DMS114 treated with DMSO at 0.1 percent for 48 hours (cell line): ENCODE measurements around the gene SCYL3.
A peak's percentile ranks its signal among the peaks of the same experiment; 100 is the strongest.
"Not testable (repeated sequence)": the region's sequence is repeated elsewhere in the genome, so short reads cannot be mapped to it uniquely, and the experiment has no call there.

Experiments
- DNase-seq: peaks from one replicate; lab custom pipeline; 2025; ENCODE audit not compliant: unreplicated experiment; lab: John Stamatoyannopoulos, UW

SCYL3 gene

DNA sequence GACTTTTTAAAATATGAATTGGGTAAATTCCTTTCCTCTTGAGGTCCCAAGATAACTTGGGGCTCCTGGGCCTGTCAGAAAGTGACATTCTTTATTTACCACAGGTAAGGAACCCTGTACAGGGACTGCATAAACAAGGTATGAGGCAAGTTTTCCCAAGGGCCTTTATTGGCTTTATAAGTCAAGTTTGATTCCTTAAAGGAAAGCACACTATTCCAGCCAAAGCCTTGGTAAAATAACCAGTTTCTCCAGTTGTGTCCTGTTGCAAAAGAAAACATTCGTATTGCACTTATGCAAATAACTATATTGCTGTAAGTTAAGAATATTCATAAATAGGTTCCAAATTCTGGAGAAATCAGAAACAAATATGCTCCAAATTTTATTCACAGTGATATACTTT is 77.1 kb downstream of the SCYL3 start:
- DNase-seq, result no peak

- DNase-seq, result no peak
Measured at GRCh38 chr1:169814265-169814664, 79.4 kb downstream of the SCYL3 start.

DNA sequence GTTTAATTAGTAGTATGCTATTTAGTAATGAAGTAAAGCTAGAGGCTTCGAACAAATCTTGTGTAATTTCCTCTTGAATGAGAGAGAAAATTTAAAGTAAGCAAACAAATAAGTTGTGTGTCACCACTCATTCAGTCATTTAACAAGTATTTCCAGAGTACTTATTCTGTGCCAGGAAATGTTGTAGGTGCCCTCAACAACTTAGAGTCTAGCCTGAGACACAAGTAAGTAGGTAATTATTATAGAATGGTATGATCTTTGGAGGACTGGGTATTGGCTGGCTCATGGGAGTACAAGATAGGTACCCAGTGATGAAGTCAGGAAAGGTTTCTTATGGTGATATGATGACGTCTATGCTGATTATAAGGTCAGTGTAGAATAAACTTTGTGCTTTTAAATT is 81.6 kb downstream of the SCYL3 start:
- DNase-seq, result no peak

- DNase-seq, result not testable (repeated sequence)
Measured at GRCh38 chr1:169811418-169812035, 82.2 kb downstream of the SCYL3 start.

DNA sequence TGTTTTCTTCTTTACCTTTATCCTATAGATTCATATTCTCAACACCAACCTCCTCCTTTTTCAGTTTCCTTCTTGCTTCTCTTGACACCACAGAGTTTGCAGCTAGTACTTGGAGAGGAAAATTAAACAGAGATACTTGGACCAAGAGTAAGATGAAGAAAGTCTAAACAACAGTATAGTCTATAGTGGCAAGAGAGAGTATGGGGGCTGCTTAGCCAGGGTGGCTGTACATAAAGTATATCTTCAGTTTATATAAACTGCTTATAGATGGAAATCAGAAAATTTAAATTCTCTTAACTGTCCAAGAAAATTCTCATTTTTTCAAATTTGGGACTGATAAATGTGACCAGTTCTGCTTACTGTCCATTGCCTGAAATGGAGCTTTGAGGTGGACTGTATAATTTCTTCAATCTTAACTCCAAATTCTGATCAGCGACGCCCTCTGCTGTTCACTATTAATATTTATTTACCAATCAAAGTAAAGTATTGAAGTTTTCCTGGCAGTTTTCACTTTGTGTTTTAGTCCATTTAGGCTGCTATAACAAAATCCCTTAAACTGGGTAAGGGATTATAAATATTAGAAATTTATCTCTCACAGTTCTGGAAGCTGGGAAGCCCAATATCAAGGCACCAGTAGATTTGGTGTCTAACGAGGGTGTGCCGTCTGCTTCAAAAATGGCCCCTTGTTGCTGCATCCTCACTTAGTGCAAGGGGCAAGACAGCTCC is 84.2 kb downstream of the SCYL3 start:
- DNase-seq, result peak; percentile 32

DNA sequence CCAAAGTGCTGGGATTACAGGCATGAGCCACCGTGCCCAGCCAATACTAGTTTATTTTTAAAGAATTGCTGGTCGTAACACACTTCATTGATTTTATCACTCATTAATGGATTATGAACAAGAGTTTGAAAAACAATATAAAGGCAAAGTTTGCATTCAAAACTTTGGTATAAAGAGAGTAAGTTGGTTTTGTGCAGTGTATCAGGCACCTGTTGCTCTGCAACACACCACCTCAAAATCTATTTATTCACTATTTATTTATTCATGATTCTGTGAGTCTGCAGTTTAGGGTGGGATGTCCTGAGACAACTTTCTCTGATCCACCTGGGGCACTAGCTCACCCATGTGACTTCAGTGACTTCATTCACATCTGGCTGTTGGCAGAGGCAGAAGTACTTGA is 88.8 kb downstream of the SCYL3 start:
- DNase-seq, result no peak

DNA sequence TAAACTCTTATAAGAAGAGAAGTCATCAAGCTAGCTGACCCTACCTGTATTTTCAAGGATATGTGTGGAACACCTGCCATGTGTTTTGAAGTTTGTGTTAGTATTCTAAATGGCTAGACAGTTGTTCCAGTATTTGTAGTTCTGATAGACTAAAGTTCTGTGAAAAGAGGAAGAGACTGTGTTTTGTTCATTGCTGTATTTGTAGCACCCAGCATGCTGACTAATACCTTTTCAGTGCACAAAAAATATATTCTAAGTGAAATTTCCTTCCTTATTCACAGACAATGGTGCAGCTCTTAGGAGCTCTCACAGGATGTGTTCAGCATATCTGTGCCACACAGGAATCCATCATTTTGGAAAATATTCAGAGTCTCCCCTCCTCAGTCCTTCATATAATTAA is 90.8 kb downstream of the SCYL3 start:
- no peak for DNase-seq
